OCI-LY7 (cell line): ENCODE results near the gene PIBF1. TPM values are rescaled to one million over a fixed set of nuclear protein-coding genes. Genes with fewer than 3 reads are reported as not detected.

Source experiments
- BruUV-seq: library from RNA; stranded (reverse); fragments of 400-500 nt; replicated peaks from 2 replicates; lab custom pipeline; 2021; lab: Mats Ljungman, UMichigan
- CTCF ChIA-PET: fragments of 300-600 bp; sonication (Branson Sonifier 250); formaldehyde crosslinking; loops from one replicate; lab custom pipeline; 2022; ENCODE audit warnings: antibody characterized with exemption; ENCODE audit not compliant: unreplicated experiment; lab: Charles Lee
- POLR2A ChIA-PET: fragments of 300-600 bp; sonication (Branson Sonifier 250); formaldehyde crosslinking; loops from one replicate; lab custom pipeline; 2022; ENCODE audit warnings: antibody characterized with exemption; lab: Charles Lee
- DNase-seq: peaks from one replicate; pipeline ENCODE4 v3.0.0-alpha.2; 2015; ENCODE audit warnings: low spot score
- H2AFZ ChIP-seq: fragments of 200-600 bp; sonication (generic), shearing (Covaris generic); 2 replicates; pipeline ENCODE4 v1.6.1; 2014; ENCODE audit warnings: mild to moderate bottlenecking, antibody characterized with exemption, low read length, moderate library complexity
- H3K27ac ChIP-seq: fragments of 200-600 bp; sonication (generic); 2 replicates; pipeline ENCODE4 v1.5.1; 2014; ENCODE audit warnings: mixed run types, low read depth, mild to moderate bottlenecking, moderate library complexity, low read length, inconsistent platforms; ENCODE audit not compliant: poor library complexity, severe bottlenecking
- H3K36me3 ChIP-seq: fragments of 200-600 bp; sonication (generic); 2 replicates; pipeline ENCODE4 v1.6.1; 2014; ENCODE audit warnings: mild to moderate bottlenecking, antibody characterized with exemption, low read length, moderate library complexity, mixed read lengths; ENCODE audit not compliant: insufficient read depth
- H3K4me1 ChIP-seq: fragments of 200-600 bp; sonication (generic); 2 replicates; pipeline ENCODE4 v1.5.1; 2014; ENCODE audit warnings: mild to moderate bottlenecking, low read length; ENCODE audit not compliant: insufficient read depth, poor library complexity, severe bottlenecking
- H3K4me2 ChIP-seq: fragments of 200-600 bp; sonication (generic); 2 replicates; pipeline ENCODE4 v1.6.1; 2014; ENCODE audit warnings: mild to moderate bottlenecking, low read length
- H3K4me3 ChIP-seq: fragments of 200-600 bp; sonication (generic); 2 replicates; pipeline ENCODE4 v1.5.1; 2014; ENCODE audit warnings: mild to moderate bottlenecking, low read depth, low read length; ENCODE audit not compliant: poor library complexity, severe bottlenecking
- H3K79me2 ChIP-seq: fragments of 200-600 bp; sonication (generic); 2 replicates; pipeline ENCODE4 v1.6.1; 2016; ENCODE audit warnings: low read depth, mild to moderate bottlenecking, low read length, moderate library complexity, mixed read lengths; ENCODE audit not compliant: insufficient read depth
- H3K9me2 ChIP-seq: fragments of 200-600 bp; sonication (generic); 2 replicates; pipeline ENCODE4 v1.6.1; 2016; ENCODE audit warnings: mild to moderate bottlenecking, low read length, mixed read lengths; ENCODE audit not compliant: insufficient read depth
- H3K9me3 ChIP-seq: fragments of 200-600 bp; sonication (generic); 2 replicates; pipeline ENCODE4 v1.6.1; 2014; ENCODE audit warnings: mild to moderate bottlenecking, mixed run types, low read length, mixed read lengths
- H4K20me1 ChIP-seq: fragments of 200-600 bp; sonication (generic); 2 replicates; pipeline ENCODE4 v1.6.1; 2014; ENCODE audit warnings: mild to moderate bottlenecking, antibody characterized with exemption, low read length, moderate library complexity, mixed read lengths; ENCODE audit not compliant: insufficient read depth
- CTCF ChIP-seq: fragments of 200-600 bp; sonication (generic); conservative IDR thresholded peaks from 2 replicates; pipeline ENCODE4 v1.5.1; 2014; ENCODE audit warnings: mild to moderate bottlenecking, antibody characterized with exemption, low read length, moderate library complexity, mixed read lengths
- EZH2phosphoT487 ChIP-seq: fragments of 200-600 bp; sonication (generic); IDR thresholded peaks from 2 replicates; pipeline ENCODE4 v1.6.1; 2018; ENCODE audit warnings: low read depth, borderline replicate concordance, mild to moderate bottlenecking, mixed run types, antibody characterized with exemption, low read length, moderate library complexity, mixed read lengths
- intact Hi-C: fragments of 100-400 bp; cut with micrococcal nuclease; formaldehyde crosslinking; loops from one replicate; pipeline ENCODE4 v1.10.0; 2022; ENCODE audit not compliant: unreplicated experiment
- total RNA-seq, 2 experiments: library from RNA; depleted of rRNA in 1 of 2; stranded (reverse); fragments of >200 nt in 1 of 2; shearing (Covaris generic) in 1 of 2; gene quantifications; 2 replicates each; pipeline ENCODE4 v1.2.3, GENCODE V29; 2014 to 2022

The PIBF1 gene
- total RNA-seq, 2 experiments from 2014 or later = 23.2 to 33.7 TPM

- H3K4me3 ChIP-seq = no peak overlapping the region
- no peak overlapping the region for H2AFZ ChIP-seq
- BruUV-seq = no TSS peak
- no peaks in the 10 kb centered on the region; the same call in 1 of the 2 replicates for H4K20me1 ChIP-seq
- no peak overlapping the region for H3K4me2 ChIP-seq
- H3K4me1 ChIP-seq = no peaks in the 10 kb centered on the region
- no peak overlapping the region for H3K27ac ChIP-seq
- no peaks in the 10 kb centered on the region for H3K9me2 ChIP-seq
- H3K9me3 ChIP-seq = no peaks in the 10 kb centered on the region
- H3K79me2 ChIP-seq = no peaks in the 10 kb centered on the region
- intact Hi-C loops = no loop called here
- no peak for TF ChIP-seq EZH2phosphoT487
- no peak for TF ChIP-seq CTCF
- H3K36me3 ChIP-seq = no peaks in the 10 kb centered on the region
- ChIA-PET CTCF (no interaction called here), POLR2A (interaction anchor here (0.6 to 1.0 kb wide), 3 partner anchors 10 to 1280 kb away, joined by 3 to 4 read pairs (median 3); no protein-coding TSS in a partner anchor)
- DNase-seq = no peak
These were observed 275.5 kb downstream of the PIBF1 start for GRCh38 chr13:73057284-73058063.

- H3K9me2 ChIP-seq = no peaks in the 10 kb centered on the region
- H3K36me3 ChIP-seq = no peaks in the 10 kb centered on the region
- no peak overlapping the region for H3K4me3 ChIP-seq
- TF ChIP-seq EZH2phosphoT487 (no peak), CTCF (no peak)
- no peaks in the 10 kb centered on the region for H3K9me3 ChIP-seq
- no peaks in the 10 kb centered on the region for H3K79me2 ChIP-seq
- H3K4me1 ChIP-seq = no peaks in the 10 kb centered on the region
- intact Hi-C loops = no loop called here
- no peak overlapping the region for H3K27ac ChIP-seq
- H2AFZ ChIP-seq = peak overlapping the region; percentile 30; the same call in 1 of the 2 replicates
- no peak for DNase-seq
- BruUV-seq = no TSS peak
- POLR2A ChIA-PET = interaction anchor here (1.0 kb wide), 1 partner anchor 31 kb away, joined by 3 read pairs; no protein-coding TSS in a partner anchor
- no peaks in the 10 kb centered on the region; the same call in 1 of the 2 replicates for H4K20me1 ChIP-seq
- peak overlapping the region; percentile 66; the same call in 1 of the 2 replicates for H3K4me2 ChIP-seq
- CTCF ChIA-PET = no interaction called here
These were observed 276.1 kb downstream of the PIBF1 start for GRCh38 chr13:73058064-73058313.

- peak overlapping the region; percentile 30; the same call in 1 of the 2 replicates for H2AFZ ChIP-seq
- POLR2A ChIA-PET = no interaction called here
These were observed 276.5 kb downstream of the PIBF1 start for GRCh38 chr13:73058432-73058735.

More at GRCh38 chr13:73058432-73058735, 276.5 kb downstream of the PIBF1 start:
- TF ChIP-seq CTCF (no peak), EZH2phosphoT487 (no peak)
- H3K9me3 ChIP-seq = no peaks in the 10 kb centered on the region
- intact Hi-C loops = no loop called here
- H3K79me2 ChIP-seq = no peaks in the 10 kb centered on the region
- H4K20me1 ChIP-seq = no peaks in the 10 kb centered on the region; the same call in 1 of the 2 replicates
- no peak overlapping the region for H3K27ac ChIP-seq
- DNase-seq = no peak
- no peaks in the 10 kb centered on the region for H3K4me1 ChIP-seq
- no peaks in the 10 kb centered on the region for H3K36me3 ChIP-seq
- no peaks in the 10 kb centered on the region for H3K9me2 ChIP-seq
- CTCF ChIA-PET = no interaction called here
- peak overlapping the region; percentile 64 for H3K4me3 ChIP-seq
- H3K4me2 ChIP-seq = peak overlapping the region; percentile 66
- no TSS peak for BruUV-seq
